ENCODE data around the gene CDKAL1. TPM values are rescaled to one million over a fixed set of nuclear protein-coding genes. Genes with fewer than 3 reads are reported as not detected.

CDKAL1 gene
- total RNA-seq, 2 experiments from 2014 or later = 23.5 to 26.9 TPM

DNA sequence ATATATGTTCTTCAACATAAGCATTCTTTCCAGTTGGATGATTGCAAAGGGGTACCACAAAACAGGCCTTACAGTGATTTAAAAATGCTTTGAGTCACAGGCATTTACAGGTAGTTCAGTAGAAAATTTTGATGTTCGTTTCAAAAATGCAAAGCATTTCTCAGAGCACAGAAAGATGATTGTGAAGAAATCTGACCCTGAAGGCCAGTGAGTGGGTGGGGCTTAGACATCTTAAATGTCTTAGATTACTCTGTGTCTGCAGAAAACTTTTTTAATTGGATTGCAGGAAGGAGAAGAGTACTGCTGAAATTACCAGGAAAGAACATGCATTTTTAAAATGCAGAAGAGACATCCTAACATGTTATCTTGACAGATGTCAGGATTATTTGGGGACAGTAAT lies 268.3 kb downstream of the CDKAL1 start:
- H3K9me3 Mint-ChIP-seq = peaks cover 3% of the 10 kb centered on the region
- ChIA-PET CTCF (no interaction called here), POLR2A (no interaction called here)
- no peaks in the 10 kb centered on the region for H3K27me3 Mint-ChIP-seq
- H3K27ac Mint-ChIP-seq = no peak overlapping the region
- peaks cover 4% of the 10 kb centered on the region for H3K36me3 Mint-ChIP-seq (ENCODE audit: low read depth)
- DNase-seq = no peak
- H3K4me3 Mint-ChIP-seq = no peak overlapping the region
- H3K4me1 Mint-ChIP-seq = no peaks in the 10 kb centered on the region

DNA sequence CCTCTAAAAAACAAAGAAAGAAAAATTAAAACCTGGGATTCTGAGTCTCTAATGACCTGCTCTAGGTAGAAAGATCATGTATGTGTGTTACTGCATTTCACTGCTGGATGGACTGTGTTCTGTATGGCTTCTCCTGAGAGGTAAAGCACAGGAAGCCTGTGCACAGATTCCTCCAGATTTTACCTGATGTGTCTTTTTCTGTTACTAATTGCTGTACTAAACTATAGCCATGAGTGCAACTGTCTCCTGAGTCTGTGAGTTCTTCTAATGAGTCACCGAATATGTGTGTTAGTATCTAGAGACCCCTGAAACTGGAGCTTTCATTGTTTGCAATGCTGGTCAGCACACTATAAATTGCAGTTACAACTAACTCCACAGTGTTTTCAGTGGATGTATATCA lies 270.8 kb downstream of the CDKAL1 start:
- H3K9me3 Mint-ChIP-seq = peaks cover 3% of the 10 kb centered on the region
- H3K36me3 Mint-ChIP-seq (ENCODE audit: low read depth) = peaks cover 4% of the 10 kb centered on the region
- H3K27me3 Mint-ChIP-seq = no peaks in the 10 kb centered on the region
- H3K4me1 Mint-ChIP-seq = no peaks in the 10 kb centered on the region
- POLR2A ChIA-PET = no interaction called here
- CTCF ChIA-PET = no interaction called here
- no peak overlapping the region for H3K4me3 Mint-ChIP-seq
- H3K27ac Mint-ChIP-seq = no peak overlapping the region
- no peak for DNase-seq

DNA sequence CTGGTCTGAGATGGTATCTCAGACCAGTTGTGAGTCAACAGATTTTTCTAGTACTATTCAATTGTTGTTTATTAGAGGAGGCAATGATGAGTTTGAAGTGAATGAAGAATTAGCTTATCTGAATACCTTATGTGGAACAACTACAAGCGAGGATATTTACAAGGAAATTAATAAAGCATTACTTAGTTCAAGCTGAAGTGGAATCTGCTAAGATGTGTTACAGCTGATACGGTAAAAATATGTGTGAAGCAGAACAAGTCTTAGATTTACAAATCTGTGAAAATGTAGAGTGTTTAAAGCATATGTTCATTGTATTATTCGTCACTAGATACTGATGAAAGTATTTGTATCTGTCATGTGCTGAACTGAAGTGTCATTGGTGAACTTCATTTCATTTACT lies 272.4 kb downstream of the CDKAL1 start:
- Mint-ChIP-seq H3K4me1 (no peaks in the 10 kb centered on the region), H3K27me3 (no peaks in the 10 kb centered on the region), H3K9me3 (peaks cover 3% of the 10 kb centered on the region), H3K36me3 (ENCODE audit: low read depth) (peaks cover 13% of the 10 kb centered on the region), H3K4me3 (no peak overlapping the region), H3K27ac (no peak overlapping the region)
- CTCF ChIA-PET = interaction anchor here (0.6 kb wide), 1 partner anchor 1716 kb away, joined by 4 read pairs; no protein-coding TSS in a partner anchor
- POLR2A ChIA-PET = no interaction called here
- no peak for DNase-seq

GRCh38 chr6:20808439-20808838 lies 274.2 kb downstream of the CDKAL1 start:
- Mint-ChIP-seq H3K9me3 (peaks cover 3% of the 10 kb centered on the region), H3K36me3 (ENCODE audit: low read depth) (peaks cover 18% of the 10 kb centered on the region), H3K4me1 (no peaks in the 10 kb centered on the region), H3K27ac (no peak overlapping the region), H3K4me3 (no peak overlapping the region), H3K27me3 (no peaks in the 10 kb centered on the region)
- ChIA-PET CTCF (no interaction called here), POLR2A (no interaction called here)
- DNase-seq = no peak

GRCh38 chr6:20808924-20809323 lies 274.7 kb downstream of the CDKAL1 start:
- Mint-ChIP-seq H3K9me3 (peaks cover 3% of the 10 kb centered on the region), H3K27ac (no peak overlapping the region), H3K4me1 (no peaks in the 10 kb centered on the region), H3K4me3 (no peak overlapping the region), H3K36me3 (ENCODE audit: low read depth) (peaks cover 18% of the 10 kb centered on the region), H3K27me3 (no peaks in the 10 kb centered on the region)
- ChIA-PET POLR2A (no interaction called here), CTCF (no interaction called here)
- no peak for DNase-seq

DNA sequence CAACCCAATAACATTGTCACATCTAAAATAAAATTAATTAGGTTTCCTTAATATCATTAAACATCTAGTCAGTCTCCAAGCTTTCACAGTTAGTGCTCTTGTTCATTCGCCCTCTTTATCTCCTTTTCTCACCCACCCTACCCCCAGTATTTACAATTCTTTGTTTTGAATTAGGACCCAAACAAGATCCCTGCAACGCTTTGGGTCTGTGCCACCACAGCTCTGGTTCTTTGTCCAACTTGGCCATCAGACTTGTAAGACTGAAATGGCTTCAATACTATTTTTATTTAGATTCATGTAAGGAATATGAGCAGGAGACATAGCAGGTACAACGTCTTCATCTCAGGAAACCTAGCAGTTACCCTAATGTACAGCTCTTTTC lies 276.5 kb downstream of the CDKAL1 start:
- Mint-ChIP-seq H3K27ac (no peak overlapping the region), H3K36me3 (ENCODE audit: low read depth) (peaks cover 18% of the 10 kb centered on the region), H3K27me3 (no peaks in the 10 kb centered on the region), H3K4me3 (no peak overlapping the region), H3K9me3 (peaks cover 3% of the 10 kb centered on the region), H3K4me1 (no peaks in the 10 kb centered on the region)
- POLR2A ChIA-PET = no interaction called here
- DNase-seq = no peak
- CTCF ChIA-PET = interaction anchor here (0.6 kb wide), 1 partner anchor 14 kb away, joined by 3 read pairs; no protein-coding TSS in a partner anchor

DNA sequence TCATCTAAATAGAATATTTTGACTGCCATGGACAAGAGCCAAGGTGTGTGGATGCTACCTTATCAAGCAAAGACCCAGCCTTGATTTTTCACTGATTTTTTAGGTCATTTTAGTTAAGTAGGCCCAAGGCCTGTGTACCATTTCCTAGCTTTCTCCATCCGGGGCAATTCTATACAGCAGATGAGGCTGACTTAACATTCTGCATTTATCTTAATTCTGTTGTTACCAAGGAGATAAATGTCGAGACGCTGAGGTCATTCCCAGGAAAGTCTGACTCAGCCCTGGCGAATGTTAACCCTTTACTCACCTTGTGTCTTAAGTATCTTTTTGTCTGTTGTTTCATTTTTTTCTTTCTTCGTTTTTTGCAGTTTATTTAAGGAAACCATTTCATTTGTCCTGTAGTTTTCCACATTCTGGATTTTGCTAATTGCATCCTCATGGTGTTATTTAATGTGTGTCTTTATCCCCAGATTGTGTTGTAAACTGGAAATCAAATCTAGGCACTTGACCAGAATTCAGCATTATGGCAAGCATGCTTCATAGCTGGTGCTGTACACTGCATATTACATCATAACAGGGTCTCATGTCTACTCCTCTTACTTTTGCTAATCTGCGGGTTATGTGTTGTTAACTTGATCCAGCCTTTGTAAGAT lies 277.0 kb downstream of the CDKAL1 start:
- CTCF ChIA-PET = no interaction called here
- no peak for DNase-seq
- H3K9me3 Mint-ChIP-seq = peaks cover 3% of the 10 kb centered on the region
- peaks cover 18% of the 10 kb centered on the region for H3K36me3 Mint-ChIP-seq (ENCODE audit: low read depth)
- POLR2A ChIA-PET = no interaction called here
- H3K4me3 Mint-ChIP-seq = no peak overlapping the region
- no peaks in the 10 kb centered on the region for H3K27me3 Mint-ChIP-seq
- no peaks in the 10 kb centered on the region for H3K4me1 Mint-ChIP-seq
- no peak overlapping the region for H3K27ac Mint-ChIP-seq

DNA sequence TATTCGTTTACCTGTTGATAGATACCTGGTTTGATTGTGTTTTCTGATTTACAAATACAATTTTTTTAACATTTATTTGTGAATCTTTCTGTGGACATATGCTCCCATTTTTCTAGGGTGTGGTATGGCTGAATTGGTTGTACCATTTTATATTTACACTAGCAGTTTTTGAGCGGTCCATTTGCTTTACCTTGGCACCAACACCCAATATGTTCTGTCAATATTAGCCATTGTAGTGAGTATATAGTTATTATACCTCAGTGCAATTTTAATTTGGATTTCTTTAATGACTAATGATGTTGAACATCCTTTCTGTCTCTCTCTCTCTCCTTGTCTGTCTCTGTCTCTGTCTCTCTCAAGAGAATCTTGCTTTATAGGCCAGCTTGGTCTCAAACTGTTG lies 278.5 kb downstream of the CDKAL1 start:
- Mint-ChIP-seq H3K27me3 (no peaks in the 10 kb centered on the region), H3K27ac (no peak overlapping the region), H3K4me1 (no peaks in the 10 kb centered on the region), H3K9me3 (no peaks in the 10 kb centered on the region), H3K4me3 (no peak overlapping the region), H3K36me3 (ENCODE audit: low read depth) (peaks cover 14% of the 10 kb centered on the region)
- ChIA-PET CTCF (no interaction called here), POLR2A (no interaction called here)
- no peak for DNase-seq

- CTCF ChIA-PET = interaction anchor here (0.6 kb wide), 1 partner anchor 38 kb away, joined by 3 read pairs; no protein-coding TSS in a partner anchor
- H3K27me3 Mint-ChIP-seq = no peaks in the 10 kb centered on the region
These were observed 280.2 kb downstream of the CDKAL1 start for GRCh38 chr6:20814494-20814893.

GRCh38 chr6:20816126-20816525 lies 281.9 kb downstream of the CDKAL1 start:
- Mint-ChIP-seq H3K9me3 (no peaks in the 10 kb centered on the region), H3K27me3 (no peaks in the 10 kb centered on the region), H3K4me3 (no peak overlapping the region), H3K36me3 (ENCODE audit: low read depth) (peaks cover 14% of the 10 kb centered on the region), H3K4me1 (no peaks in the 10 kb centered on the region), H3K27ac (no peak overlapping the region)
- POLR2A ChIA-PET = no interaction called here
- DNase-seq = no peak
- CTCF ChIA-PET = interaction anchor here (0.7 kb wide), 1 partner anchor 8 kb away, joined by 4 read pairs; no protein-coding TSS in a partner anchor

More at GRCh38 chr6:20814494-20814893, 280.2 kb downstream of the CDKAL1 start:
- Mint-ChIP-seq H3K36me3 (ENCODE audit: low read depth) (peaks cover 14% of the 10 kb centered on the region), H3K4me1 (no peaks in the 10 kb centered on the region), H3K9me3 (no peaks in the 10 kb centered on the region), H3K27ac (no peak overlapping the region), H3K4me3 (no peak overlapping the region)
- no peak for DNase-seq
- POLR2A ChIA-PET = no interaction called here

DNA sequence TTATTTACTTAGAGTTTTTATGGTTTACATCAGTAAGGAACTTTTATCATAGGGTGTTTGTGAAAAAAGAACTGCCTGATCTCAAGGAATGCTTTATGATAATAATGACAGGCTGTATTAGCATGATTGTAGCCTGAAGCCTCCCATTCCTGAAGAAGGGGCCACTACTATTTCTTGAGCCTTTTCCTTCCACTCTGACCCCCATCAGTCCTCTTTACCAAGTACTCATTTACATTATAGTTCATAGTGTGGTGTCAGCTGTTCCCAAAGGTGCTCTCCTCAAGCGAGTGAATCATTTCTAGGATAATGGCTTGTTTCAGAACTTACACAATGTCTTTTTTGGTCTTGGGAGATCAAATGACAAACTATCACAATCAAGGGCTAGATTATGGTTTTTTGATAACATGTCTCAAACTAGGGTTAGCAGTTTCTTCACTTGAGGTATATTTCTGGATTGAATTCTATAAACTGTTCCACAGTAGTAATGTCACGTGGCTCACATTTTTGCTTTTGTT lies 283.6 kb downstream of the CDKAL1 start:
- H3K4me3 Mint-ChIP-seq = no peak overlapping the region
- H3K27me3 Mint-ChIP-seq = no peaks in the 10 kb centered on the region
- ChIA-PET CTCF (no interaction called here), POLR2A (no interaction called here)
- H3K27ac Mint-ChIP-seq = no peak overlapping the region
- no peaks in the 10 kb centered on the region for H3K4me1 Mint-ChIP-seq
- peaks cover 10% of the 10 kb centered on the region for H3K36me3 Mint-ChIP-seq (ENCODE audit: low read depth)
- peaks cover 2% of the 10 kb centered on the region for H3K9me3 Mint-ChIP-seq
- DNase-seq = no peak

GRCh38 chr6:20819774-20820400 lies 285.6 kb downstream of the CDKAL1 start:
- Mint-ChIP-seq H3K4me3 (no peak overlapping the region), H3K9me3 (peaks cover 2% of the 10 kb centered on the region), H3K36me3 (ENCODE audit: low read depth) (peaks cover 14% of the 10 kb centered on the region), H3K27me3 (no peaks in the 10 kb centered on the region), H3K4me1 (no peaks in the 10 kb centered on the region), H3K27ac (no peak overlapping the region)
- POLR2A ChIA-PET = no interaction called here
- CTCF ChIA-PET = no interaction called here
- DNase-seq = no peak

DNA sequence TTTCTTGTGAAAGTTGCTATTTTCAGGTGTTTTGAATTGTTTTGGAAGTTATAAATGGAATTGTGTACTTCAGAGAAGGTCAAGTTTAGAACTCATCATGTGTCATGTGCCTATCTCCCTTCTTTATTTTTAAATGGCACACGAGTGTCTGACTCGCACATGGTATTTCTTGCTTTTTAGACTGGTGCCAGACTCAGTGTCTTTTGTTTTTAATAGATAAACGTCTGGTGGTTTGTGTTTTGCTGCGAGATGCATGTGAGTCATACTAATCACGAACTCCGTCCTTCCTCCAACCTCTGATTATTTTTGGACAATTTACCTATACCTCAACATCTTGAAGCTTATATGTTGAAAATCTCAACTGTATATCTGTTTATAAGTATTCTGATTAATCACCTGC lies 292.1 kb downstream of the CDKAL1 start:
- Mint-ChIP-seq H3K36me3 (ENCODE audit: low read depth) (peaks cover 12% of the 10 kb centered on the region), H3K27ac (no peak overlapping the region), H3K4me1 (no peaks in the 10 kb centered on the region), H3K9me3 (peaks cover 5% of the 10 kb centered on the region), H3K27me3 (no peaks in the 10 kb centered on the region), H3K4me3 (no peak overlapping the region)
- DNase-seq = no peak
- ChIA-PET POLR2A (no interaction called here), CTCF (interaction anchor here (2.0 kb wide), 1 partner anchor 13 kb away, joined by 5 read pairs; no protein-coding TSS in a partner anchor)

DNA sequence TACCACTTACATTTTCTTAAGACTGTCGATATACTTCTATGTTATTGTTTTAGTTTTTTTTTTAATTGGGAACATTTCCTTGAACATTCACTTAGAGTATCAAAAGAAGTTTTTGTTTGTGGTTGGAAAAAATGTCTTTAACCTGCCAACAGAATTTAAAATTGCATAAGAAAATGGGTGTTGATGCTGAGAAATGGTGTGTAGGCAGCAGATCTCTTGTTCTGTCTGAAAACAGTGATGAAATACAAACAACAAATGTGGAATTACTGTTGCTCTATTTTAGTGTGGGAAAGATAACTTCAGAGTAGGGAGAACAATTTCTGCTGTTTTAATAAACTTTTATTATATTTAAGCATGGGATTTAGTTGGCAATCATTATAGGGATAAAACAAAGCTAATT lies 293.5 kb downstream of the CDKAL1 start:
- DNase-seq = no peak
- Mint-ChIP-seq H3K36me3 (ENCODE audit: low read depth) (peaks cover 10% of the 10 kb centered on the region), H3K4me1 (no peaks in the 10 kb centered on the region), H3K4me3 (no peak overlapping the region), H3K27me3 (no peaks in the 10 kb centered on the region), H3K9me3 (peaks cover 3% of the 10 kb centered on the region), H3K27ac (no peak overlapping the region)
- ChIA-PET CTCF (no interaction called here), POLR2A (no interaction called here)
